ENCODE results near the gene TSPAN5.

DNA sequence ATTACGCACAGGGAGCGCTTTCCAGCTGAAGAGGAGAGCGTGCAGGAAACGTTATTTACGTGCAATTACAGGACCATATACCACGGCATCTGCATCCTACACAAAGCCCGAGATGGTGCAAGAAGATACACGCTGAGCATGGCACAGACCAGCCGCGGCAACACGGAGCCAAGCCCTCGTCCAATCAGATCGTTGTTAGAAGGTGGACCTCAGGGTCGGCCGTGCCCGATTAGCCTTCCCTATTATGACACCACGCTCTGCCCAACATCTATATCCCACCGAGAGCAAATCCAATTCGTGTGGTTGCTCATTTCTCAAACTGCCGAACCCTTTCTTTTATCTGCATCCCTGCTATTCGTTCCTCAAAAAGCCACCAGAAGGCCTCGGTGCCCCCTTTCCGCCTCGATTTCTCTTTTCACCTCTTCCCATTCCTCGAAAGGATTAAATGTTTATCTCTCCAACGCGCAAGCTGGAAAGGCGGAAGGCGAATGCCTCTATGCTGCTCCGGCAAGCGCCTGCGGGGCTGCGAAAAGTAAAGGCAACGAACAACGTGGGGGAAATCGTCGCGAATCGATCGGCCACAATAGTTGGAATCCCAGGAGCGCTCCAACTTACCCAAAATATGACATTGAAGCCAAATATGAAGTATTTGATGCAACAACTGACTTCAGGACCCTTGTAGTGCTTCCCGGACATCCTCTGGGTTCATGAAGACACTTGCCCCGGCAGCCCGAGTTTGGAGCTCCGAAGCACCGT, 702 bp downstream of the TSPAN5 start:
- TF ChIP-seq CTCF (IDR thresholded peaks at IDR 0.05) (no peak), POLR2A (IDR thresholded peaks at IDR 0.05) (no peak)

All from breast epithelium (tissue), 3 donors.